CD4-positive, CD25-positive, alpha-beta regulatory T cell (primary cell): ENCODE results near the gene CFAP91. TPM values are rescaled to one million over a fixed set of nuclear protein-coding genes. Genes with fewer than 3 reads are reported as not detected.

Source experiments
- ATAC-seq, 2 donors: fragments of 150-1000 bp; cut with Tn5 transposase; one replicate each; pipeline ENCODE4 v1.10.0; 2021; ENCODE audit warnings: low read depth in 2 of 2, moderate number of reproducible peaks in 2 of 2, moderate library complexity in 1 of 2
- DNase-seq, 3 donors: peaks; one replicate each; pipeline versions ENCODE4 v3.0.0 to v3.0.0-alpha.2; 2012 to 2022; ENCODE audit warnings: mixed read lengths in 1 of 3
- H3K27ac ChIP-seq: one replicate; pipeline ENCODE4 v1.7.0; 2013; ENCODE audit warnings: mild to moderate bottlenecking, low read length; ENCODE audit not compliant: insufficient read depth, poor library complexity, severe bottlenecking
- H3K27me3 ChIP-seq: one replicate; pipeline ENCODE4 v1.7.0; 2013; ENCODE audit warnings: low read length; ENCODE audit not compliant: control insufficient read depth, insufficient read depth
- H3K36me3 ChIP-seq: one replicate; pipeline ENCODE4 v1.7.0; 2013; ENCODE audit warnings: mild to moderate bottlenecking, low read length, moderate library complexity; ENCODE audit not compliant: control insufficient read depth, insufficient read depth
- H3K4me1 ChIP-seq: 2 replicates; pipeline ENCODE4 v1.7.0; 2013; ENCODE audit warnings: mild to moderate bottlenecking, low read length; ENCODE audit not compliant: insufficient read depth, control insufficient read depth, poor library complexity, severe bottlenecking
- H3K4me3 ChIP-seq: one replicate; pipeline ENCODE4 v1.7.0; 2013; ENCODE audit warnings: low read depth, mild to moderate bottlenecking, low read length, moderate library complexity
- H3K9me3 ChIP-seq, 2 experiments: 1 replicate in 1 of 2; 2 replicates in 1 of 2; pipeline ENCODE4 v1.7.0; 2013; ENCODE audit warnings: low read length in 2 of 2, mild to moderate bottlenecking in 1 of 2, moderate library complexity in 1 of 2; ENCODE audit not compliant: control insufficient read depth in 2 of 2
- H3K27ac Mint-ChIP-seq, 3 donors: one replicate each; pipeline ENCODE4 v1.8.0; 2020 to 2022; ENCODE audit warnings: mild to moderate bottlenecking in 3 of 3, mixed read lengths in 3 of 3, moderate library complexity in 2 of 3
- H3K27me3 Mint-ChIP-seq: one replicate; pipeline ENCODE4 v1.8.0; 2022; ENCODE audit warnings: mild to moderate bottlenecking, mixed read lengths
- H3K36me3 Mint-ChIP-seq: one replicate; pipeline ENCODE4 v1.8.0; 2020; ENCODE audit warnings: mixed read lengths
- H3K4me1 Mint-ChIP-seq, 4 donors: one replicate each; pipeline ENCODE4 v1.8.0; 2020 to 2022; ENCODE audit warnings: mixed read lengths in 4 of 4, mild to moderate bottlenecking in 1 of 4
- H3K4me3 Mint-ChIP-seq, 4 donors: one replicate each; pipeline ENCODE4 v1.8.0; 2020 to 2022; ENCODE audit warnings: mild to moderate bottlenecking in 4 of 4, mixed read lengths in 4 of 4, moderate library complexity in 3 of 4
- H3K9me3 Mint-ChIP-seq, 7 donors: one replicate each; pipeline ENCODE4 v1.8.0; 2020 to 2022; ENCODE audit warnings: mixed read lengths in 7 of 7, mild to moderate bottlenecking in 3 of 7, moderate library complexity in 2 of 7
- polyA plus RNA-seq, 4 donors: library from polyadenylated mRNA; unstranded; fragments of 300-500 nt; fragmentation: Illumina TruSeq; gene quantifications; one replicate each; pipeline ENCODE4 v1.2.3, GENCODE V29; 2021
- total RNA-seq: library from RNA; stranded (reverse); gene quantifications from one replicate; pipeline ENCODE4 v1.2.3, GENCODE V29; 2022

CFAP91 gene
- total and polyA plus RNA-seq, 5 donors from 2014 or later, result 0.44 to 0.59 TPM; not detected in 3

DNA sequence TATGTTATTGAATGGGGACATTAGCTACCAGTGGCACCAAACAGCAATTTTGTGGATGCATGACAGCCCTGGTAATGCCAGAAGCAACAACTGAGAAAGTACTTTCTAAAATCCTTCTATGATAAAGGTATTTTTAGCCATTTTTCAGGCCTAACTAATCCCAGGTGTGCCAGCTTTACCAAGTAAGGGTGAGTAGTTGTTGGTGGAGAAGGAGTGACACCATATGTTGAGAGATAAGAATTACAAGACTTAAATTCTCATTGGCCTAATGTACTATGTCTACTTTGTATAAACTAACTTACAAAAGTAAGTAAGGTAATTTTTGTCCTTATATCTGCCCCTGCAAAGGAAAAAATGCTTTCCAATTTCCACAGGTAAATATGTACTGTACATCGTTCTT lies 21.5 kb upstream of the CFAP91 start:
- peaks cover 5% of the 10 kb centered on the region for H3K27me3 Mint-ChIP-seq
- H3K4me1 ChIP-seq, result peaks cover 11% of the 10 kb centered on the region
- H3K4me3 ChIP-seq, result no peak overlapping the region
- H3K27ac Mint-ChIP-seq, result no peak overlapping the region
- H3K27ac ChIP-seq, result no peak overlapping the region
- ATAC-seq (no peak), DNase-seq (peak in 2 of 3 donors; percentile 23 to 58)
- no peaks in the 10 kb centered on the region for H3K36me3 Mint-ChIP-seq
- no peaks in the 10 kb centered on the region for H3K9me3 ChIP-seq
- no peaks in the 10 kb centered on the region for H3K27me3 ChIP-seq
- H3K4me1 Mint-ChIP-seq, result peaks cover 6 to 14% (median 10%) of the 10 kb centered on the region in 4 donors
- H3K4me3 Mint-ChIP-seq, result no peak overlapping the region
- peaks cover 0 to 1% (median 0%) of the 10 kb centered on the region in 7 donors for H3K9me3 Mint-ChIP-seq
- no peaks in the 10 kb centered on the region for H3K36me3 ChIP-seq

DNA sequence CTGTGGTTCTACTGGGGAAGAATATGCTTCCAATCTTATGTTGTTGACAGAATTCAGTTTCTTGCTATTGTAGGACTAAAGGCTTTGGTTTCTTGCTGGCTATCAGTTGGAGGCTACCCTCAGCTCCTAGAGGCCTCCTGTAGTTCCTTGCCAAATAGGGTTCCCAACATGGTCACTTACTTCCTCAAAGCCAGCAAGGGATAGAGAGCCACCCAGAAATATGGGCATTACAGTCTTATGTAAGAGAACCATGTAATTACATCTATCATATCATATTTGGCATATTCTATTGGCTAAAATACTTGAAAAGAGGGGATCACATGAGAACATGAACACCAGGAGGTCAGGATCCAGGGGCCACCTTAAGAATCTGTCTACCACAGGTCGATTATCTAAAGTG lies 19.4 kb upstream of the CFAP91 start:
- no peaks in the 10 kb centered on the region for H3K9me3 ChIP-seq
- no peaks in the 10 kb centered on the region for H3K27me3 ChIP-seq
- no peak overlapping the region for H3K27ac ChIP-seq
- H3K4me3 Mint-ChIP-seq, result no peak overlapping the region
- H3K27ac Mint-ChIP-seq, result no peak overlapping the region
- peaks cover 0 to 6% (median 0%) of the 10 kb centered on the region in 7 donors for H3K9me3 Mint-ChIP-seq
- H3K36me3 ChIP-seq, result no peaks in the 10 kb centered on the region
- H3K4me1 Mint-ChIP-seq, result no peaks in the 10 kb centered on the region
- H3K4me1 ChIP-seq, result no peaks in the 10 kb centered on the region
- H3K36me3 Mint-ChIP-seq, result peaks cover 4% of the 10 kb centered on the region
- no peaks in the 10 kb centered on the region for H3K27me3 Mint-ChIP-seq
- H3K4me3 ChIP-seq, result no peak overlapping the region
- DNase-seq (no peak), ATAC-seq (no peak)

DNA sequence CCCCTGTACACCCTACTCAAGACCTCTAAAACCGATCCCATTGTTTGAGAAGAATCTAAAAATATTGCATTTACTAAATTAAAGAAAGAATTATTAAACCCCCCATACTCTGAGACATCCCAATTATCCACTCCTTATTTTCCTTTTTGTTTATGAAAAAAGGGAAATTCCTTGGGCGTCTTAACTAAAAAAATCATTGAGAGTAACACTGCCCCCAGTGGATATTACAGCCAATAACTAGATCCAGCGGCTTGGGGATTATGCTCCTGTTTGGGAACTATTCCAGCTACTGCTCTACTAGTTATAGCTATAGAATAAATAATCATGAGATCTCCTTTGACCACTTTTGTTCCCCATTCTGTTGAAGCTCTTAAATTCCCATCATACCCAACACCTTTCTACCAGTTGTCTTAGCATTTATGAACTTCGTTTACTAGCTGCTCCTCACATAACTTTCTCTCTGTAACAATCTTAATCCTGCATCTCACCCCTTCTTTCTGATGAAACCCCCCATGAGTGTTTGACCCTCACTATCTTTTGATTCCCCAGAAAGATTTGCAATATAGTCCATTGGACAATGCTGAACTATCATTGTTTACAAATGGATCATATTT lies 12.7 kb upstream of the CFAP91 start:
- DNase-seq, result no peak
- Mint-ChIP-seq H3K4me3 (no peak overlapping the region), H3K9me3 (peaks cover 0 to 6% (median 2%) of the 10 kb centered on the region in 7 donors), H3K27ac (no peak overlapping the region), H3K36me3 (peaks cover 4% of the 10 kb centered on the region), H3K27me3 (peaks cover 5% of the 10 kb centered on the region), H3K4me1 (peaks cover 0 to 5% (median 0%) of the 10 kb centered on the region in 4 donors)
- Histone ChIP-seq H3K4me3 (no peak overlapping the region), H3K9me3 (no peaks in the 10 kb centered on the region), H3K27me3 (no peaks in the 10 kb centered on the region), H3K27ac (no peak overlapping the region), H3K4me1 (no peaks in the 10 kb centered on the region), H3K36me3 (no peaks in the 10 kb centered on the region)
- no peak for ATAC-seq

DNA sequence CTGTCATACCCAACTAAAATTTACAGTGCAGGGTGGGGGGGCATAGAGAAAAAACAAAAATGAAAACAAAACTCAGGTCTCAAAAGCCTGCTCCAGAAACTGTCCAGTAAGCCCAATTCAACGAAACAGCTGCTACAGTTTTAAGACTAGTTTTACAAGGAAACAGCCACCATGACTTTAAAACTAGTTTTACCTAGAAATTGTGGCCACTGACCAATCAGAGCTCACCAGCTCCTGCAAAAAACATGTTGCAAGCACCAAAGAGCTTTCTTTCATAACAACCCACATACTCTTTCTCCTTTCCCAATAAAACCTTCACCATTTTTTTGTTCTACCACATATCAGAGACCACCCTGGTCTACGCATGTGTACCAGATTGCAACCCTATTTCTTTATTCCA lies 7.3 kb upstream of the CFAP91 start:
- no peaks in the 10 kb centered on the region for H3K27me3 ChIP-seq
- H3K4me1 Mint-ChIP-seq, result peaks cover 8 to 10% (median 9%) of the 10 kb centered on the region in 4 donors
- no peak overlapping the region for H3K27ac ChIP-seq
- no peaks in the 10 kb centered on the region for H3K9me3 ChIP-seq
- no peak overlapping the region for H3K27ac Mint-ChIP-seq
- no peaks in the 10 kb centered on the region for H3K9me3 Mint-ChIP-seq
- no peaks in the 10 kb centered on the region for H3K4me1 ChIP-seq
- no peak overlapping the region for H3K4me3 ChIP-seq
- no peaks in the 10 kb centered on the region for H3K36me3 Mint-ChIP-seq
- H3K4me3 Mint-ChIP-seq, result no peak overlapping the region
- no peak for DNase-seq
- H3K27me3 Mint-ChIP-seq, result peaks cover 5% of the 10 kb centered on the region
- H3K36me3 ChIP-seq, result no peaks in the 10 kb centered on the region
- ATAC-seq, result no peak

DNA sequence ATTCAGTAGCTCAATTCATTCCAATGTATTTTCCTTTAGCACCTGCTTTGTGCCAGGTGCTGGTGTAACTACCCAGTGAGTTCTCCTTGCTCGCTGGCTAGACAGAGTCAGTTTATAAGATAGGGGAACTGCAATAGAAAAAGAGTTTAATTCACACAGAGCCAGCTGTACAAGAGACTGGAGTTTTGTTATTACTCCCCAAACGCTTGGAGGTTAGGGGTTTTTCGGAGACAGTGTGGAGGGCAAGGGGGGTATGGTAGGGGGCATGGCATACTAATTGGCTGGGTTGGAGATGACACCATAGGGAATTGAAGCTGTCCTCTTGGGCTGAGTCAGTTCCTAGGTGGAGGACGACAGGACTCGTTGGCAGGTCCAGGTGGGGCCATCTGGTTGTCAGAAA lies 5.4 kb upstream of the CFAP91 start:
- Histone ChIP-seq H3K36me3 (no peaks in the 10 kb centered on the region), H3K27me3 (no peaks in the 10 kb centered on the region), H3K4me1 (peaks cover 10% of the 10 kb centered on the region), H3K4me3 (no peak overlapping the region), H3K9me3 (no peaks in the 10 kb centered on the region), H3K27ac (no peak overlapping the region)
- peaks cover 4% of the 10 kb centered on the region for H3K27me3 Mint-ChIP-seq
- no peak overlapping the region for H3K27ac Mint-ChIP-seq
- no peak overlapping the region for H3K4me3 Mint-ChIP-seq
- H3K36me3 Mint-ChIP-seq, result no peaks in the 10 kb centered on the region
- DNase-seq (no peak), ATAC-seq (no peak)
- H3K4me1 Mint-ChIP-seq, result peaks cover 16 to 25% (median 18%) of the 10 kb centered on the region in 4 donors
- no peaks in the 10 kb centered on the region for H3K9me3 Mint-ChIP-seq

DNA sequence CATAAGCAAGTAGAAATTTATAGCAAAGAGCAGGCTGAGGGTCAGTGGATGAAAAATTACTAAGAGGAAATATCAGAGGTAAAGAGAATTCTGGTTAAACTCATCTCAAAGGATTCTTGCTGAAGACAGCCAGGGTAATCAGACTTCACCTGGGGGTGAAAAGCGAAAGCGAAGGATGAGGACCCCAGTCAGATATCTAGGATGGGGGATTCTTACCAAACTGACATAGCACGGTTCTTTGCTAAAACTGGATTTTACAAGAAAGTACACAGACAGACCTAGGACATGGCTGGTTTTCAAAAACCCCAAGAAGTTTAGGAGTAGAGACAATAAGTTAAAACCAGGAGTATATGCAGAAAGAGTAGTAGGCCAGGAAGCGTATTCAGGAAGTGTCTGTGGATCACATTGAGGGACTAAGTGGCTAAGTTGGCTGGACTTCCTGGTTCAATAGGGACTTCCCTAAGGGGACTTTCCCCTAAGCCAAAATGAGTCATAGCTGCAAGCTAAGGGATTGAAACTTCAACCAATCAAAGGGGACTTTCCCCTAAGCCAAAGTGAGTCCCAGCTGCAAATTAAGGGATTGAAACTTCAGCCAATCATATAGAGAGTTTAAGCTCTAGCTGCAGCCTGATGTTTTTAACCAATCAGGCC lies 2.4 kb upstream of the CFAP91 start:
- peak in 2 of 3 donors; percentile 28 to 37 for DNase-seq
- Histone ChIP-seq H3K4me1 (peaks cover 18% of the 10 kb centered on the region), H3K4me3 (no peak overlapping the region), H3K36me3 (no peaks in the 10 kb centered on the region), H3K27me3 (no peaks in the 10 kb centered on the region), H3K27ac (peak overlapping the region; percentile 49), H3K9me3 (no peaks in the 10 kb centered on the region)
- H3K27me3 Mint-ChIP-seq, result peaks cover 6% of the 10 kb centered on the region
- H3K4me1 Mint-ChIP-seq, result peaks cover 19 to 36% (median 27%) of the 10 kb centered on the region in 4 donors
- peak in 1 of 2 donors; percentile 17 for ATAC-seq
- H3K4me3 Mint-ChIP-seq, result peak overlapping the region in 2 of 4 donors; percentile 22 to 26
- H3K27ac Mint-ChIP-seq, result peak overlapping the region; percentile 31 to 75 (median 65)
- H3K9me3 Mint-ChIP-seq, result no peaks in the 10 kb centered on the region
- H3K36me3 Mint-ChIP-seq, result no peaks in the 10 kb centered on the region

DNA sequence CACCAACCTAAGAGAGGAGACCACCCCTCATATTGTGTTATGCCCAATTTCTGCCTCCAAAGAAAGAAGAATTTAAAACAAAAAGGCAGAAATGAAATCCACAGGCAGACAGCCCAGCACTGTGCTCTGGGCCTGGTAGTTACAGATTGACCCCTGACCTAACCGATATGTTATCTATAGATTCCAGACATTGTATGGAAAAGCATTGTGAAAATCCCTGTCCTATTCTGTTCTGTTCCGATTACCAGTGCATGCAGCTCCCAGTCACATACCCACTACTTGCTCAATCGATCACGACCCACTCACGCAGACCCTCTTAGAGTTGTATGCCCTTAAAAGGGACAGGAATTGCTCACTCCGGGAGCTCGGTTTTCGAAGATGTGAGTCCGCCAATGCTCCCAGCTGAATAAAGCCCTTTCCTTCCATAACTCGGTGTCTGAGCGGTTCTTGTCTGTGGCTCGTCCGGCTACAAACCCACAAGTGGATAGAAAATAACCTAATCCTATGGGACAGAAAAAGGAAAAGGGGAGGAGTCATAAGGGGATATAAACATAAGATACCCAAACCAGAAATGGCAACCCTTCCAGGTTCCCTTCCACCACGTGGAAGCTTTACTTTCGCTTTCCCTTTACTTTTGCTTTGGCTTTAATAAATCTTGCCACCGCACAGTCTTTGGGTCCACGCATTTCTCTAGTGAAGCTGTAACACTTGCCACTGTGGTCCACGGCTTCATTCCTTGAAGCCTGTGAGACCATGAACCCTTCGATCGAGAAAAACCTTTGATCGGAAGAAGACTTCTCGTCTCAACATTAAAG lies 1.7 kb upstream of the CFAP91 start:
- H3K27ac Mint-ChIP-seq, result peak overlapping the region in 1 of 3 donors; percentile 75
- peaks cover 6% of the 10 kb centered on the region for H3K27me3 Mint-ChIP-seq
- H3K27ac ChIP-seq, result peak overlapping the region; percentile 49
- peak overlapping the region in 3 of 4 donors; percentile 26 to 62 (median 56) for H3K4me3 Mint-ChIP-seq
- H3K36me3 Mint-ChIP-seq, result no peaks in the 10 kb centered on the region
- H3K4me1 Mint-ChIP-seq, result peaks cover 19 to 36% (median 27%) of the 10 kb centered on the region in 4 donors
- peak overlapping the region; percentile 14 for H3K4me3 ChIP-seq
- H3K36me3 ChIP-seq, result no peaks in the 10 kb centered on the region
- no peaks in the 10 kb centered on the region for H3K9me3 ChIP-seq
- peaks cover 18% of the 10 kb centered on the region for H3K4me1 ChIP-seq
- no peak for ATAC-seq
- H3K9me3 Mint-ChIP-seq, result no peaks in the 10 kb centered on the region
- H3K27me3 ChIP-seq, result no peaks in the 10 kb centered on the region
- peak in 1 of 3 donors; percentile 40 for DNase-seq
